Transverse colon (tissue), 4 donors: ENCODE data around the gene TBCEL. TPM values are rescaled to one million over a fixed set of nuclear protein-coding genes. Genes with fewer than 3 reads are reported as not detected.

Experiments
- DNase-seq: peaks from one replicate; pipeline ENCODE4 v3.0.0-alpha.2; 2019
- H3K27ac ChIP-seq, 4 donors: fragments of 200-600 bp; sonication (generic); 2 replicates each; pipeline ENCODE4 v1.5.1; 2016 to 2018; ENCODE audit warnings: inconsistent platforms in 4 of 4
- H3K27me3 ChIP-seq: fragments of 200-600 bp; sonication (generic); 2 replicates; pipeline ENCODE4 v1.5.1; 2017; ENCODE audit warnings: inconsistent platforms
- H3K36me3 ChIP-seq, 4 donors: fragments of 200-600 bp; sonication (generic); 2 replicates each; pipeline ENCODE4 v1.5.1; 2017 to 2019; ENCODE audit warnings: inconsistent platforms in 4 of 4
- H3K4me1 ChIP-seq, 4 donors: fragments of 200-600 bp; sonication (generic); 2 replicates each; pipeline ENCODE4 v1.5.1; 2017 to 2020; ENCODE audit warnings: inconsistent platforms in 4 of 4
- H3K4me3 ChIP-seq, 4 donors: fragments of 200-600 bp; sonication (generic); 1 replicate in 1 of 4; 2 replicates in 3 of 4; pipeline versions ENCODE4 v1.5.1 to v1.6.1; 2017 to 2019; ENCODE audit warnings: inconsistent platforms in 4 of 4
- H3K9me3 ChIP-seq, 2 donors: fragments of 200-600 bp; sonication (generic); 2 replicates each; pipeline ENCODE4 v1.5.1; 2017 to 2019; ENCODE audit warnings: inconsistent platforms in 2 of 2
- EP300 ChIP-seq: sonication (generic); formaldehyde crosslinking; IDR thresholded peaks from one replicate; pipeline ENCODE4 v1.6.1; 2017; ENCODE audit warnings: antibody characterized with exemption, low read depth
- POLR2A ChIP-seq: fragments of 450-650 bp; IDR thresholded peaks from one replicate; pipeline ENCODE4 v1.6.1; 2016; ENCODE audit warnings: antibody characterized with exemption, mild to moderate bottlenecking, moderate library complexity
- POLR2AphosphoS5 ChIP-seq, 3 donors: sonication (generic); formaldehyde crosslinking; IDR thresholded peaks; one replicate each; pipeline ENCODE4 v1.6.1; 2016; ENCODE audit warnings: antibody characterized with exemption in 3 of 3
- WGBS, 2 donors: methylation state at CpG; one replicate each; pipeline ENCODE4 v1.1.5; 2018; ENCODE audit warnings: low coverage in 1 of 2; 5-methylcytosine and 5-hydroxymethylcytosine counted together
- in situ Hi-C, 4 donors: fragments of 200-750 bp; cut with MboI; loops; one replicate each; pipeline versions ENCODE4 v1.15.0 to v1.15.1; 2017; ENCODE audit warnings: low sequenced_read_pairs in 3 of 4, low pct_ligation_motif_present in 1 of 4, low pct_unique_long_range_greater_than_20kb in 1 of 4
- intact Hi-C: fragments of 100-400 bp; cut with DNase I; formaldehyde crosslinking; loops from one replicate; pipeline ENCODE4 v1.15.1; 2023; ENCODE audit warnings: low total_unique reads
- total RNA-seq, 4 donors: library from RNA; depleted of rRNA; stranded (reverse); fragments of >200 nt; gene quantifications; one replicate each; pipeline ENCODE4 v1.1.0, GENCODE V29; 2016
- TF ChIP-seq, protein P1 (sequence below), 5 experiments: fragments of 200-600 bp in 3 of 5; fragments of 450-650 bp in 2 of 5; sonication (generic) in 3 of 5; IDR thresholded peaks; 1 replicate in 2 of 5; 2 replicates in 3 of 5; pipeline ENCODE4 v1.5.1; 2016 to 2017; ENCODE audit warnings: antibody characterized with exemption in 5 of 5, inconsistent platforms in 3 of 5, mild to moderate bottlenecking in 2 of 5, moderate library complexity in 1 of 5

TBCEL gene
- total RNA-seq, 4 donors from 2014 or later = 7.2 to 16.5 (median 10.5) TPM

DNA sequence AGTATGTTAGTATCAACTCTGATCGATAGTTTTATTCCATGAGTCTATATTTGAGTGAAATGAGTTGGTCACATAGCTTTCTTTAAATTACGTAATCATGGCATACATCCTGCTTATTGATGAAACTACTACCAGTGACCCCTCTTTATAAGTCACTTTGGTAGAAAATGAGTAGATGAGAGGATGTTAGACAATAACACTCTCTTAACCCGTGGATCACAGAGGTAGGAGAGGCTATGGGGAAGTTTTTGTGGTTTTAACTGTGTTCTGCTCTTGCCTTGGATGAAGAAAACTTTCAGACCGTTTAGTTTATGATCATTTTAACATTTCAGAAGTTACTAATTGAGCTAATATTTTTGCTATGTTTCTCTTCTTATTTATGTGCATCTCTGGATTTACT, 34.0 kb downstream of the TBCEL start:
- TF ChIP-seq EP300 (no peak), POLR2AphosphoS5 (IDR thresholded peaks at IDR 0.05) (no peak), POLR2A (no peak)
- TF ChIP-seq, protein P1, sequence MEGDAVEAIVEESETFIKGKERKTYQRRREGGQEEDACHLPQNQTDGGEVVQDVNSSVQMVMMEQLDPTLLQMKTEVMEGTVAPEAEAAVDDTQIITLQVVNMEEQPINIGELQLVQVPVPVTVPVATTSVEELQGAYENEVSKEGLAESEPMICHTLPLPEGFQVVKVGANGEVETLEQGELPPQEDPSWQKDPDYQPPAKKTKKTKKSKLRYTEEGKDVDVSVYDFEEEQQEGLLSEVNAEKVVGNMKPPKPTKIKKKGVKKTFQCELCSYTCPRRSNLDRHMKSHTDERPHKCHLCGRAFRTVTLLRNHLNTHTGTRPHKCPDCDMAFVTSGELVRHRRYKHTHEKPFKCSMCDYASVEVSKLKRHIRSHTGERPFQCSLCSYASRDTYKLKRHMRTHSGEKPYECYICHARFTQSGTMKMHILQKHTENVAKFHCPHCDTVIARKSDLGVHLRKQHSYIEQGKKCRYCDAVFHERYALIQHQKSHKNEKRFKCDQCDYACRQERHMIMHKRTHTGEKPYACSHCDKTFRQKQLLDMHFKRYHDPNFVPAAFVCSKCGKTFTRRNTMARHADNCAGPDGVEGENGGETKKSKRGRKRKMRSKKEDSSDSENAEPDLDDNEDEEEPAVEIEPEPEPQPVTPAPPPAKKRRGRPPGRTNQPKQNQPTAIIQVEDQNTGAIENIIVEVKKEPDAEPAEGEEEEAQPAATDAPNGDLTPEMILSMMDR (IDR thresholded peaks at IDR 0.05) = no peak
- 75 to 84% methylated on average over 4 of the region's 4 CpGs for WGBS, 2 donors
- Histone ChIP-seq H3K4me1 (no peaks in the 10 kb centered on the region), H3K9me3 (no peaks in the 10 kb centered on the region), H3K36me3 (peaks cover 0 to 48% (median 5%) of the 10 kb centered on the region in 4 donors), H3K4me3 (no peak overlapping the region), H3K27me3 (no peaks in the 10 kb centered on the region), H3K27ac (no peak overlapping the region)
- intact Hi-C loops (no loop called here), in situ Hi-C loops (no loop called here)
- no peak for DNase-seq

DNA sequence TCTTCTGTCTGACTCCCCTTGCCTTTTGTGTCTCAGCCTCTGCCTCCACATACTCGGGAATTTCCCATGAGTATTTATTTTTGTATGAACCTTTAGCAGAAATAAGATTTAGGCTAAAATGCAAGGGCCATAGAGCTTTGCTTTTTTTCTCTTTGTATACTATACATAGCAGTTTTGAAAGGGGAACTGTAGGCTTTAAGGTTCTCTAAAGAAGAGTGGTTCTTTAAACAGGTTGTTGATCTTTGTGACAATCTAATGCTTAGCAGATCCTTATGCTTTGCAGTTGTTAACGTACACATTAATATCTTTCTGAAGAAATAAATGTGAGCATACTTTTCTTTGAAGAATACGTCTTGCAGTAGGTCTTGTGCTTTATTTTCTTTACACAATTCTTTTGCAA, 35.0 kb downstream of the TBCEL start:
- WGBS, 2 donors = 66 to 67% methylated on average over 3 of the region's 3 CpGs
- peaks cover 0 to 50% (median 2%) of the 10 kb centered on the region in 4 donors for H3K36me3 ChIP-seq
- no peak overlapping the region for H3K4me3 ChIP-seq
- TF ChIP-seq POLR2AphosphoS5 (IDR thresholded peaks at IDR 0.05) (no peak), EP300 (no peak), POLR2A (no peak)
- TF ChIP-seq, protein P1 (IDR thresholded peaks at IDR 0.05) = no peak
- no peak overlapping the region for H3K27ac ChIP-seq
- H3K27me3 ChIP-seq = no peaks in the 10 kb centered on the region
- DNase-seq = no peak
- no peaks in the 10 kb centered on the region for H3K9me3 ChIP-seq
- in situ Hi-C loops (no loop called here), intact Hi-C loops (no loop called here)
- no peaks in the 10 kb centered on the region for H3K4me1 ChIP-seq

GRCh38 chr11:121059605-121060004, 35.7 kb downstream of the TBCEL start:
- Histone ChIP-seq H3K4me1 (no peaks in the 10 kb centered on the region), H3K9me3 (no peaks in the 10 kb centered on the region), H3K27ac (no peak overlapping the region), H3K36me3 (peaks cover 0 to 45% (median 2%) of the 10 kb centered on the region in 4 donors), H3K4me3 (no peak overlapping the region), H3K27me3 (no peaks in the 10 kb centered on the region)
- 71 to 80% methylated on average over 3 of the region's 3 CpGs for WGBS, 2 donors
- intact Hi-C loops = no loop called here
- DNase-seq = no peak
- in situ Hi-C loops = no loop called here
- TF ChIP-seq, protein P1 (IDR thresholded peaks at IDR 0.05) = no peak
- TF ChIP-seq POLR2A = no peak
- TF ChIP-seq POLR2AphosphoS5 (IDR thresholded peaks at IDR 0.05) = no peak
- no peak for TF ChIP-seq EP300

- in situ Hi-C loops = no loop called here
- Histone ChIP-seq H3K36me3 (peaks cover 0 to 15% (median 2%) of the 10 kb centered on the region in 4 donors), H3K9me3 (no peaks in the 10 kb centered on the region), H3K4me1 (peaks cover 0 to 24% (median 9%) of the 10 kb centered on the region in 4 donors), H3K27ac (no peak overlapping the region), H3K27me3 (no peaks in the 10 kb centered on the region), H3K4me3 (no peak overlapping the region)
- DNase-seq = no peak
- TF ChIP-seq, protein P1 (IDR thresholded peaks at IDR 0.05) = peak in 4 of 5 experiments; percentile 28 to 38 (median 32)
- TF ChIP-seq EP300 = no peak
- intact Hi-C loops = no loop called here
- WGBS, 2 donors = 86 to 87% methylated on average over 2 of the region's 2 CpGs
Observed at GRCh38 chr11:121063728-121064127, 39.8 kb downstream of the TBCEL start.
